AG04450 (cell line): ENCODE results near the gene C19orf67. TPM values are rescaled to one million over a fixed set of nuclear protein-coding genes. Genes with fewer than 3 reads are reported as not detected.

ENCODE experiments used
- CTCF ChIA-PET: fragments of 300-600, 350-600 bp; formaldehyde crosslinking; extraction: SDS; loops from one replicate; lab custom pipeline; 2022; ENCODE audit warnings: antibody characterized with exemption, inconsistent platforms; lab: Charles Lee
- POLR2A ChIA-PET: fragments of 350-600 bp; formaldehyde crosslinking; extraction: SDS; loops from one replicate; lab custom pipeline; 2021; ENCODE audit warnings: antibody characterized with exemption, inconsistent platforms; lab: Yijun Ruan, JAX
- DNase-seq: peaks from one replicate; pipeline ENCODE4 v3.0.0-alpha.2; 2011; ENCODE audit warnings: low read depth, low spot score
- H3K27ac ChIP-seq: one replicate; pipeline ENCODE4 v1.5.1; 2012; ENCODE audit warnings: low read depth, low read length, control low read depth
- H3K27me3 ChIP-seq: one replicate; pipeline ENCODE4 v1.6.0; 2012; ENCODE audit warnings: low read length; ENCODE audit not compliant: control insufficient read depth, insufficient read depth
- H3K4me3 ChIP-seq: 2 replicates; pipeline ENCODE4 v1.5.1; 2011; ENCODE audit warnings: mild to moderate bottlenecking, low read depth, low read length, control low read depth
- H3K9me3 ChIP-seq: 2 replicates; pipeline ENCODE4 v1.5.1; 2012; ENCODE audit warnings: low read length; ENCODE audit not compliant: control insufficient read depth, insufficient read depth
- CTCF ChIP-seq: IDR thresholded peaks from 2 replicates; pipeline ENCODE4 v1.5.1; 2011; ENCODE audit warnings: low read depth, low read length, control low read depth, inconsistent platforms
- polyA plus RNA-seq: library from polyadenylated mRNA; depleted of rRNA; stranded (reverse); fragments of >200 nt; gene quantifications from 2 replicates; pipeline ENCODE4 v1.2.3, GENCODE V29; 2011

C19orf67 gene
- polyA plus RNA-seq, 1 experiment, result not detected

DNA sequence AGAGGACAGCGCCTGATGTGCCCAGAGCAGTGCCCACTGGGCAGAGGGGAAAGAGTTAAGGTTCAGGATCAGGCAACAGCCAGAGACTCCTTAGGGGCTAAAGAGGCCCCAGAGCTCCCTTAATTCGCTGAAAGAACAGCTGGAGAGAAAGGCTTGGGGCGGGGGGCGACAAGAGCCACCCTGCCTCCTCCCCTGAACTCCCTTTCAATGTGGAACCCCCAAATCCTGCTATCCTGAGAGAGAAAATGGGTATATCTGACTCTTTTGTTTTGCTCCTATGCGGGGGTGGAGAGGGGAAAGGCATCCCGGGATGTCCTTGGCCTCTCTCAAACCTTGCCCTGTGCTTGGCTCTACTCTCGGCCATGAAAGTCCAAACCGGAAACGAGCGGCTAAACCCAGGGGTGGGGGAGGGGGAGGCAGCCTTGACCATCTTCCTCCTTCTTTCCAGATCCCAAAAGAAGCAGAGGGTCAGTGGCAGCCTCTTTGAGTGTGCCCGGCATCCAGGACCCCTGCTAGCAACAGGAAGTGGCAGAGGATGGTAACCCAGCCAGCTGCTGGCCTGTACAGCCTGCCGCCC, 27.3 kb upstream of the C19orf67 start:
- Histone ChIP-seq H3K27ac (no peak overlapping the region), H3K4me3 (no peak overlapping the region)
- CTCF ChIA-PET, result no interaction called here

GRCh38 chr19:14112051-14112808, 26.6 kb upstream of the C19orf67 start:
- CTCF ChIA-PET, result no interaction called here
- H3K4me3 ChIP-seq, result no peak overlapping the region

More for the DNA sequence above, 27.3 kb upstream of the C19orf67 start:
- POLR2A ChIA-PET, result interaction anchor here (0.5 kb wide), 1 partner anchor 76 kb away, joined by 3 read pairs; no protein-coding TSS in a partner anchor
- Histone ChIP-seq H3K9me3 (no peaks in the 10 kb centered on the region; the same call in 1 of the 2 replicates), H3K27me3 (no peaks in the 10 kb centered on the region)
- TF ChIP-seq CTCF, result no peak
- no peak for DNase-seq

DNA sequence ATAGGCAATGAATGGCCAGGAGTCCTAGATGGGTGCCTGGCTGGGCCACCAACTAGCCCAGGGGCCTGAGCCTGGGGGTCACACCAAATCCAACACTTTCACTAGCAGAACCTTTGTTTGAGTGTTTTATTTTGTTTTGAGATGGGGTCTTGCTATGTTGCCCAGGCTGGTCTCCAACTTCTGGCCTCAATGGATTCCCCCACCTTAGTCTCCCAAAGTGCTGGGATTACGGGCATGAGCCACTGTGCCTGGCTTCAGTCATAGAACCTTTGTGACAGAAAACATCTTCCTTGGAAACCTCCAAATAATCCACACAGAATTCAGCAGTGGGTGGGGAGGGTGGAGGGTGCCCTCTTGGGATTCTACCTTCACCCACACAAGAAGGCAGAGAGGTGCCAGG, 25.9 kb upstream of the C19orf67 start:
- DNase-seq, result no peak
- no peaks in the 10 kb centered on the region for H3K9me3 ChIP-seq
- no peak overlapping the region for H3K27ac ChIP-seq
- no peak overlapping the region for H3K4me3 ChIP-seq
- ChIA-PET CTCF (no interaction called here), POLR2A (no interaction called here)
- TF ChIP-seq CTCF, result no peak
- H3K27me3 ChIP-seq, result no peaks in the 10 kb centered on the region

More at GRCh38 chr19:14112051-14112808, 26.6 kb upstream of the C19orf67 start:
- DNase-seq, result no peak
- no peak for TF ChIP-seq CTCF
- Histone ChIP-seq H3K27me3 (no peaks in the 10 kb centered on the region), H3K27ac (no peak overlapping the region), H3K9me3 (no peaks in the 10 kb centered on the region; the same call in 1 of the 2 replicates)
- POLR2A ChIA-PET, result interaction anchor here (0.5 kb wide), 1 partner anchor 76 kb away, joined by 3 read pairs; no protein-coding TSS in a partner anchor

- TF ChIP-seq CTCF, result no peak
- Histone ChIP-seq H3K9me3 (no peaks in the 10 kb centered on the region), H3K27ac (no peak overlapping the region), H3K27me3 (no peaks in the 10 kb centered on the region), H3K4me3 (no peak overlapping the region)
- DNase-seq, result no peak
- ChIA-PET POLR2A (no interaction called here), CTCF (interaction anchor here (0.6 kb wide), 1 partner anchor 35 kb away, joined by 3 read pairs; no protein-coding TSS in a partner anchor)
Observed at GRCh38 chr19:14110650-14111049, 25.1 kb upstream of the C19orf67 start.
